Stomach (tissue), 4 donors: ENCODE data around the gene ARL15.

Source experiments
- EP300 ChIP-seq: sonication (generic); formaldehyde crosslinking; IDR thresholded peaks from one replicate; pipeline ENCODE4 v1.6.1; 2017; ENCODE audit warnings: antibody characterized with exemption
- POLR2A ChIP-seq, 4 donors: fragments of 450-650 bp; IDR thresholded peaks; one replicate each; pipeline ENCODE4 v1.6.1; 2016; ENCODE audit warnings: antibody characterized with exemption in 4 of 4, control low read depth in 2 of 4, mild to moderate bottlenecking in 1 of 4, moderate library complexity in 1 of 4
- POLR2AphosphoS5 ChIP-seq, 3 donors: sonication (generic); formaldehyde crosslinking; IDR thresholded peaks; one replicate each; pipeline ENCODE4 v1.6.1; 2016; ENCODE audit warnings: antibody characterized with exemption in 3 of 3
- TF ChIP-seq, protein P1 (sequence below), 7 experiments: fragments of 450-650 bp in 4 of 7; fragments of 200-600 bp in 3 of 7; sonication (generic) in 3 of 7; IDR thresholded peaks; one replicate each; pipeline ENCODE4 v1.5.1; 2016 to 2019; ENCODE audit warnings: antibody characterized with exemption in 7 of 7, control low read depth in 2 of 7, mild to moderate bottlenecking in 1 of 7

DNA sequence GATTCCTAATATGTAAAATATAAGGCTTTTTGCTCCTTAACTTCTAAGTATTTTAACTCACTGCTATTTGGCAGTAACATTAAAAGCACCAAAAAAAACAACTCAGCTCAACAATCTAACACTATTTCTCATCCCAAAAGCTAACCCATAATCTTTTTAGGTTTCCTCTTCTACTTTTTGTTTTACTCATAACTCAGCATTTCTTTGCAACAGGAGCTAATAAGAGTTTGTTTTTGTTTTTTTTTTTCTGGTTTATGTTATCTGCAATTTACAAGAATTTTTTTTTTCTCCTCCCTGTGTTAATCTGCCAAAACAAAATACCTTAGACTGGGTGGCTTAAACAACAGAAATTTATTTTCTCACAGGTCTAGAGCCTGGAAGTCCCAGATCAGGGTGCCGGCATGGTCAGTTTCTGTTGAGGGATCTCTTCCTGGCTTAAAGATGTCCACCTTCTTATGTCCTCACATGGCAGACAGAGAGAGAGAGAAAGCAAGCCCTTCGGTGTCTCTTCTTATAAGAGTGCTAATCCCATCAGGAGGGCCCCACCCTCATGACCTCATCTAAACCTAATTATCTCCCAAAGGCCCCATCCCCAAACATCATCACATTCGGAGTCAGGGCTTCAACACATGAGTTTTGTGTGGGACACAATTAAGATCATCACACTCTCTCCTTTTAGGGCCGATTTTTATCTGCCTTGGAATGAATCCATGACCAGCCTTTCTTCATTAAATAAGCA, 31.2 kb downstream of the ARL15 start:
- TF ChIP-seq, protein P1, sequence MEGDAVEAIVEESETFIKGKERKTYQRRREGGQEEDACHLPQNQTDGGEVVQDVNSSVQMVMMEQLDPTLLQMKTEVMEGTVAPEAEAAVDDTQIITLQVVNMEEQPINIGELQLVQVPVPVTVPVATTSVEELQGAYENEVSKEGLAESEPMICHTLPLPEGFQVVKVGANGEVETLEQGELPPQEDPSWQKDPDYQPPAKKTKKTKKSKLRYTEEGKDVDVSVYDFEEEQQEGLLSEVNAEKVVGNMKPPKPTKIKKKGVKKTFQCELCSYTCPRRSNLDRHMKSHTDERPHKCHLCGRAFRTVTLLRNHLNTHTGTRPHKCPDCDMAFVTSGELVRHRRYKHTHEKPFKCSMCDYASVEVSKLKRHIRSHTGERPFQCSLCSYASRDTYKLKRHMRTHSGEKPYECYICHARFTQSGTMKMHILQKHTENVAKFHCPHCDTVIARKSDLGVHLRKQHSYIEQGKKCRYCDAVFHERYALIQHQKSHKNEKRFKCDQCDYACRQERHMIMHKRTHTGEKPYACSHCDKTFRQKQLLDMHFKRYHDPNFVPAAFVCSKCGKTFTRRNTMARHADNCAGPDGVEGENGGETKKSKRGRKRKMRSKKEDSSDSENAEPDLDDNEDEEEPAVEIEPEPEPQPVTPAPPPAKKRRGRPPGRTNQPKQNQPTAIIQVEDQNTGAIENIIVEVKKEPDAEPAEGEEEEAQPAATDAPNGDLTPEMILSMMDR (IDR thresholded peaks at IDR 0.05), result no peak
- TF ChIP-seq POLR2AphosphoS5 (IDR thresholded peaks at IDR 0.05) (no peak), POLR2A (IDR thresholded peaks at IDR 0.05) (no peak), EP300 (no peak)
